ENCODE results near the gene LRP2. TPM values are rescaled to one million over a fixed set of nuclear protein-coding genes. Genes with fewer than 3 reads are reported as not detected.

Gene LRP2
- total RNA-seq, 1 experiment from 2014 or later, result 0.59 TPM

GRCh38 chr2:169208026-169208425 lies 154.3 kb downstream of the LRP2 start:
- CTCF ChIA-PET, result no interaction called here
- TF ChIP-seq NFATC4 (CRISPR knock-in tag; IDR thresholded peaks at IDR 0.05), result no peak
- no peak overlapping the region for H3K27ac Mint-ChIP-seq

GRCh38 chr2:169205176-169205575 lies 157.2 kb downstream of the LRP2 start:
- ChIA-PET POLR2A (no interaction called here), CTCF (no interaction called here)
- DNase-seq (ENCODE audit: low spot score) (no peak), ATAC-seq (no peak)
- Mint-ChIP-seq H3K36me3 (no peaks in the 10 kb centered on the region), H3K27ac (no peak overlapping the region), H3K9me3 (no peaks in the 10 kb centered on the region), H3K27me3 (ENCODE audit: low read depth) (no peaks in the 10 kb centered on the region), H3K4me3 (no peak overlapping the region), H3K4me1 (no peaks in the 10 kb centered on the region)
- TF ChIP-seq ATF2 (CRISPR knock-in tag; IDR thresholded peaks at IDR 0.05; ENCODE audit: borderline replicate concordance, low read depth) (no peak), ZNF219 (CRISPR knock-in tag; IDR thresholded peaks at IDR 0.05; ENCODE audit: borderline replicate concordance) (no peak), AR (CRISPR knock-in tag; IDR thresholded peaks at IDR 0.05) (no peak), E2F1 (CRISPR knock-in tag; IDR thresholded peaks at IDR 0.05) (no peak), SMAD3 (CRISPR knock-in tag; IDR thresholded peaks at IDR 0.05; ENCODE audit: borderline replicate concordance) (no peak), ZNF396 (CRISPR knock-in tag; IDR thresholded peaks at IDR 0.05; ENCODE audit: borderline replicate concordance) (no peak), CREM (CRISPR knock-in tag; IDR thresholded peaks at IDR 0.05) (no peak), FOXP4 (CRISPR knock-in tag; IDR thresholded peaks at IDR 0.05) (no peak), ARID4B (CRISPR knock-in tag; IDR thresholded peaks at IDR 0.05; ENCODE audit: borderline replicate concordance) (no peak), GRHL2 (CRISPR knock-in tag; IDR thresholded peaks at IDR 0.05; ENCODE audit: insufficient replicate concordance, severe bottlenecking) (no peak), NR2C2 (CRISPR knock-in tag; IDR thresholded peaks at IDR 0.05) (no peak), KAT7 (CRISPR knock-in tag; IDR thresholded peaks at IDR 0.05; ENCODE audit: borderline replicate concordance) (no peak), ZNF425 (CRISPR knock-in tag; conservative IDR thresholded peaks at IDR 0.05) (no peak), NR1H2 (CRISPR knock-in tag; IDR thresholded peaks at IDR 0.05) (no peak), PREB (CRISPR knock-in tag; IDR thresholded peaks at IDR 0.05; ENCODE audit: borderline replicate concordance) (no peak), ZNF121 (CRISPR knock-in tag; IDR thresholded peaks at IDR 0.05) (no peak), TCF7 (CRISPR knock-in tag; IDR thresholded peaks at IDR 0.05; ENCODE audit: low read depth) (no peak), GABPB1 (CRISPR knock-in tag; IDR thresholded peaks at IDR 0.05) (no peak), SMAD4 (CRISPR knock-in tag; IDR thresholded peaks at IDR 0.05) (no peak)

More at GRCh38 chr2:169208026-169208425, 154.3 kb downstream of the LRP2 start:
- Mint-ChIP-seq H3K36me3 (no peaks in the 10 kb centered on the region), H3K4me3 (no peak overlapping the region), H3K9me3 (no peaks in the 10 kb centered on the region), H3K27me3 (ENCODE audit: low read depth) (no peaks in the 10 kb centered on the region), H3K4me1 (no peaks in the 10 kb centered on the region)
- POLR2A ChIA-PET, result no interaction called here
- DNase-seq (ENCODE audit: low spot score) (no peak), ATAC-seq (no peak)

All from WTC11 (cell line).